HG03442 (cell line): Measurements from ENCODE around the gene AOPEP.
"Not testable (repeated sequence)": the region's sequence is repeated elsewhere in the genome, so short reads cannot be mapped to it uniquely, and the experiment has no call there.

Experiments used
- ATAC-seq: cut with Tn5 transposase; IDR thresholded peaks from one replicate; pipeline ENCODE4 v1.9.1; 2021; ENCODE audit warnings: mild to moderate bottlenecking, moderate library complexity; ENCODE audit not compliant: unreplicated experiment

Gene AOPEP

GRCh38 chr9:95008151-95008771, 281.8 kb downstream of the AOPEP start:
- no peak for ATAC-seq

DNA sequence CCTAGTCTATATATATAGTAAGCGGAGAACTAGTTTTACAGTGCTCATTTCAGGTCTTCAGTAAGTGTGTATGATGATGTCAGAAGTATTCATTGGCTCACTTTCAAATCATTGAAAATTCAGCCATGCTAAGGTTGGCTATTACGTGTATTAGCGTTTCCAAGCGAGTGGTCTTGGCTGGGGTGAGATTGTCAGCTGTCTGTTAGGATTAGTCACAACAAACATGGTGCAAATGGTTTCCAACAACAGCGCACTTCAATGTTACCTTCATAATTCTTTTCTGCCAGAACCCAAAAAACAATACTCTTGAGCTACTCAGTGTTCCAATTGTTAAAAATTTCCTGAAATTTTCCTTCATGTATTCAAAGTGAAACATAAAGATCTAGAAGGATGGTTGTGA, 283.0 kb downstream of the AOPEP start:
- no peak for ATAC-seq

- no peak for ATAC-seq
These were observed 283.9 kb downstream of the AOPEP start for GRCh38 chr9:95010431-95010838.

GRCh38 chr9:95012035-95012708, 285.7 kb downstream of the AOPEP start:
- no peak for ATAC-seq

DNA sequence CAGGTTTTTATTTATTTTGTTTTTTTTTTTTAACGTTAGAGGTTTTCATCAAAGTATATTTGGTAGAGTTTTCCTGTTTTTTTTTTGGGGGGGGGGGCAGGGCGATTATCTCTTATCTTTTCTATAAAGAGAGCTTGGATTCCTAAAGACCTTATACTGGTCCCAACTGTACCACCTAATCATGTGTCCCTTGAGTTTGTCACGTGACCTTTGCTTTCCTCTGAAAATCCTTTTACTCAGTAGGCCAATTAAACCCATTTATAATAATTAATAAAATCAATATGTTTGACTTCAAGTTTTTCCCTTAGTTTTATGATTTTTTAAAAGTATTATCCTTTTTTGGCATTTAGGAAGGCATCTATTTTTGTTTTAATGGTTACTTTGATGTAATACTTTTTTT, 286.4 kb downstream of the AOPEP start:
- ATAC-seq: no peak

GRCh38 chr9:95014917-95015316, 288.4 kb downstream of the AOPEP start:
- no peak for ATAC-seq

DNA sequence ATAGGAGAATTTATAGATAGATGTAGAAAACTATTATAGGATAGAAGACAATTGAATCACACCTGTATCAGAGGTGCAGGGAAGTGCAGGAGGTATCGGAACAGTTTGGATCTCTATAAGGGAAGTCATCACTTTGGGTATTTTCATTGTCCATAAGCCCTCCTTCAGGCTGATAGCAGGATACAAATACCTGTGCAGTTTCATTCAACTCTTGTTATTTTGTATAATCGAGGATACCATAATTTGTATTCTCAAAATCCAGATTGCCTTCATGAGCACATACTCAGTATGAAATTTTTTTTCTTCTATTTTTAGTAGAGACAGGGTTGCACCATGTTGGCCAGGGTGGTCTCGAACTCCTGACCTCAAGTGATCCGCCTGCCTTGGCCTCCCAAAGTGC, 289.1 kb downstream of the AOPEP start:
- ATAC-seq: no peak

- ATAC-seq: no peak
These were observed 290.6 kb downstream of the AOPEP start for GRCh38 chr9:95017062-95017461.

DNA sequence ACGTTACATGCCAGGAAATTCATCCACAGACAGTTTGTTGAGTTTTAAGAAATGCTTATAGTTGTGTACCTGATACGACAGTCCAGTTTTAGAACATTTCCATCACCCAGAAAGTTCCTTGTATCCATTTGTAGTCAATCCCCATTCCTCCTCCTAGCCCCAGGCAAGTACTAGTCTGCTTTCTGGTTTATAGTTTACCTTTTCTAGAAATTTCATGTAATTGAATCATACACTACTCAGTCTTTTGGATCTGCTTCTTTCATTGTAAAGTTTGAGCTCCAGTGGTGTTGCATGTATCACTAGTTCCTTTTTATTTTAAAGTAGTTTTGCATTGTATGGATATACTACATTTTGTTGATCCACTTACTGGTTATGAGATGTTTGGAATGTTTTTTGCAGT, 291.2 kb downstream of the AOPEP start:
- no peak for ATAC-seq

- no peak for ATAC-seq
These were observed 291.8 kb downstream of the AOPEP start for GRCh38 chr9:95018099-95018936.

GRCh38 chr9:95020644-95021043, 294.1 kb downstream of the AOPEP start:
- ATAC-seq: not testable (repeated sequence)

DNA sequence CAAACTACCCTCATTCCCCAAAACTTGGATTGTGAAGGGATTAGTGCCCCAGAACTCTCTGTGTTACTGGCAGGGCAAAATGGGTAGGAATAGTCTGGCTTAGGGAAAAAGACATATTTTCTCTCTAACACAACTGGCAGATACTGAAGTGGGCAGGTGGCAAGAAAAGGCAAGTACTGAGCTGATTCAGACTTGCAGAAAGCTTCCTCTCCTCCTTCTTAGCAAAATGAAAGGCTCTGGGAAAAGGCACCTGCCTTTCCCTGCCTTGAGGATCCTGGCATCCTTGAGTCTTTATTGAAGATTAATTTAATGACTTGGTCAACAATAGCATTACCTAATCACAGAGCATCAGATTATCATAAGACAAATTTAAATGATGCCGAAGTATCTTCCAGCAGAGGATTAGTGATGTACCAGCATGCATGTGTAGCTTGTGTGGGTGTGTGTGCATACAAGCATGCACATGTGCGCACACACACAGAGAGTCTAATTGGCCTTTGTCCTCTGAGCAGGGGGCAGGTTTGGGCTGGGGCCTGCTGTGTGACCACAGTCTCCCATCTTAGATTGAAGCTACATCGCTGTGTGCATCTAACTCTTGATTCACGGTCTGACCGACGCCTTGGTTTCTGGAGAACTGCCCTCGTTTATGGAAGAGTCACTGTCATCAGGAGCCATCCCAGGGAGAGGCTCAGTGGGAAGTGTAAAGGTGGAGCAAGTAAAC, 294.8 kb downstream of the AOPEP start:
- no peak for ATAC-seq

GRCh38 chr9:95022657-95023056, 296.2 kb downstream of the AOPEP start:
- no peak for ATAC-seq

GRCh38 chr9:95023217-95024003, 296.9 kb downstream of the AOPEP start:
- ATAC-seq: no peak

DNA sequence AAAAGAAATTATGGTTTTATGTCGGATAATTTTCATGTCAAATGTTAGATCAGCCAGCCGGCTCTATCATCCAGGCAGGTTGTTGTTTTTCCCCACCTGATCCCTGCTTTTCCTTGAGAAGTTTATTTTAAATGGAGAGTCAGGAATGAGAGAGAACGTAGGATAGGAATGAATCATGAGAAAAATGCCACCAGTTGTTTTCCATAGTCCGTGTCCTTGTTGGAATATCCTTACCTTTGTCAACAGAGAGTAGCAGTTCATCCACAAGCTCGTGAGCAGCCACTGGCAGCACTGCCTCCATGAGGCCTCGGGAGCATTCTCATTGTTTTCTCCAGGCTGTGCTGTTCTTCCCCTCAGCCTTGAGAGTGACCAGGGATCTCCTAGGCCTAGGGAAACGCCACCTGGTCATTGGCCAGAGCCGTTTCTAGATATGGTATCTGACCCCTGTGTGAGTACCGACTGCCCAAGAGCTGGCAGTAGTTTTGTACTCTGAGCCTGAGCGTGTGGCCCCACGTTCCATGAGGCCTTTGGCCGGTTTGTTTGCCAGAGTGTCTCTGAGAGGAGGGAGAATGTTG, 297.7 kb downstream of the AOPEP start:
- ATAC-seq: no peak

DNA sequence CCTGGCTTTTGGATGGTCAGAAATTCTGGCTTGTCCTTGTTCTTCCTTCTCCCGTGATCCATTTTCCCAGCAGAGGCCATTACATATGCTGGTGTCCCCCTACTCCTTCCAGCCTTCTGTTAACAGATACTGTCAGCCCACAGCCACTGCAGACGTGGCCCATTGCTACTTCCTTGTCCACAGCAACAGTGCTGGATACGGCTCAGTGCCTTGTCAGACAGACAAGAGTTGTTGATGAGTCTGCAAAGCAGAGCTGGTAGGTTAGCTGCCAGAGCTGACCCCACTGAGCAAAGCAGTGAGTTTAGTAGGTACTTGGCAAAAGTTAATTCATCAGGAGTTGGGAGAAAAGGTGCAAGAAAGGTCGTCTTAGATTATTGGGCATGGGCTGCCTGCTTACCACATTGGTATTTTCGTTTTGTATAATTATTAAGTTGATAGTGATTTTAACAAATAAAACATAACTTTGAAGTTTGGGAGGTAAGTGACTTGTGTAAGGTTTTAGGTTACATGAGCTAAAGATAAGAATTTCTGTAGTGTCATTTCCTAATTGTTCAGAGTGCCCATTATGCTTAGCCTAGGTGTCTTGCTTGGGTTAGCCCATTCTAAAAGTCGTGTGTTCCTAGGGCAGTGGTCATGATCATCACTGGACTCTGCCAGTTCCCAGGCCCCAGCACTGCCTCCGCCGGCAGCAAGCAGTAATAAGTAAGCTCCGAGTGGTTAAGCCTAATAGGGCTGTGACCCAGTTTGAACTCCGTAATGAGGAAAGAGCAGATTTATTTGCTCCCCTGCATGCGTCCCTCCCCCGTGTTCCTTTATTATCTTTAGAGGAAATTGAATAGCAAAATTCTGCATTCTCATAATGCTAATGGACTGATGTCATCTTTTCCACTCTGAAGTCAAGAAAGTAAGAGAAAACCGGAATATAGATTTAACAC, 299.0 kb downstream of the AOPEP start:
- ATAC-seq: no peak

GRCh38 chr9:95026148-95026524, 299.6 kb downstream of the AOPEP start:
- ATAC-seq: no peak

GRCh38 chr9:95027914-95028852, 301.7 kb downstream of the AOPEP start:
- no peak for ATAC-seq
